PFSK-1 (cell line): ENCODE data around the gene SETD2.

Source experiments
- POLR2AphosphoS5 ChIP-seq: IDR thresholded peaks from 2 replicates; pipeline ENCODE4 v1.6.1; 2012; ENCODE audit warnings: low read depth, mild to moderate bottlenecking, control low read depth, low read length, moderate library complexity
- SIN3A ChIP-seq: IDR thresholded peaks from 2 replicates; pipeline ENCODE4 v1.6.1; 2012; ENCODE audit warnings: mild to moderate bottlenecking, low read length, moderate library complexity, borderline replicate concordance; ENCODE audit not compliant: insufficient read depth
- TAF1 ChIP-seq: IDR thresholded peaks from 2 replicates; pipeline ENCODE4 v1.6.1; 2012; ENCODE audit warnings: low read length, control low read depth, borderline replicate concordance; ENCODE audit not compliant: insufficient read depth
- TF ChIP-seq, protein P1 (sequence below), 2 experiments: IDR thresholded peaks; 2 replicates each; pipeline versions ENCODE4 v1.6.1 to v1.8.0; 2011 to 2012; ENCODE audit warnings: low read depth in 2 of 2, low read length in 2 of 2, control low read depth in 1 of 2, inconsistent platforms in 1 of 2, mild to moderate bottlenecking in 1 of 2, moderate library complexity in 1 of 2; ENCODE audit not compliant: insufficient read depth in 1 of 2

DNA sequence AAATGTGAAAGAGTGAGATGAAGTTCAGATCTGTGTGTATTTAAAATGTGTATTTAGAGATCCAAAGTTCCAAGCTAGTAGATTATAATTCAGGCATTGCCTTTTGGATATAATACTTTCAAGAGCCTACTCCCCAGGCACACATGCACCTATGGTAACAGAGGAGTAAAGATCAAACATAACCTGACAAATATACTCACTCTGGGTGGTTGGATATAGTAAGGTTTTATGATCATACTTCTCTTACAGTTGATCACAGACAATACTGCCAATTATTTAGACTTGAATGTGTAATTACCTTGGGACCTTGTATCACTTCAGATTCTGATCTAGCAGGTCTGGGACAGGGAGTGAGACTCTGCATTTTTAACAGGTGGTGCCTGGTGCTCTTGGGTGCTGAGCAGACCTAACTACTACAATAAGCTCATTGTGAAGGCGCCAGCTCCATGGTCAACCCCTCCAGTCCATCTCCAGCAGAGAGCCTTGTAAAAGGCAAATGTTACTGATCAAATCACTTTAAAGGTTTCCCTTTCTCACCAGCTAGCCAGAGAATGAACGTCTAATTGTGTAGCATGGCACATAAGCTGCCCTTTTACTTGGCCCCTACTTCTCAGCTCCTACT lies 128.9 kb downstream of the SETD2 start:
- TF ChIP-seq POLR2AphosphoS5: no peak
- TF ChIP-seq, protein P1, sequence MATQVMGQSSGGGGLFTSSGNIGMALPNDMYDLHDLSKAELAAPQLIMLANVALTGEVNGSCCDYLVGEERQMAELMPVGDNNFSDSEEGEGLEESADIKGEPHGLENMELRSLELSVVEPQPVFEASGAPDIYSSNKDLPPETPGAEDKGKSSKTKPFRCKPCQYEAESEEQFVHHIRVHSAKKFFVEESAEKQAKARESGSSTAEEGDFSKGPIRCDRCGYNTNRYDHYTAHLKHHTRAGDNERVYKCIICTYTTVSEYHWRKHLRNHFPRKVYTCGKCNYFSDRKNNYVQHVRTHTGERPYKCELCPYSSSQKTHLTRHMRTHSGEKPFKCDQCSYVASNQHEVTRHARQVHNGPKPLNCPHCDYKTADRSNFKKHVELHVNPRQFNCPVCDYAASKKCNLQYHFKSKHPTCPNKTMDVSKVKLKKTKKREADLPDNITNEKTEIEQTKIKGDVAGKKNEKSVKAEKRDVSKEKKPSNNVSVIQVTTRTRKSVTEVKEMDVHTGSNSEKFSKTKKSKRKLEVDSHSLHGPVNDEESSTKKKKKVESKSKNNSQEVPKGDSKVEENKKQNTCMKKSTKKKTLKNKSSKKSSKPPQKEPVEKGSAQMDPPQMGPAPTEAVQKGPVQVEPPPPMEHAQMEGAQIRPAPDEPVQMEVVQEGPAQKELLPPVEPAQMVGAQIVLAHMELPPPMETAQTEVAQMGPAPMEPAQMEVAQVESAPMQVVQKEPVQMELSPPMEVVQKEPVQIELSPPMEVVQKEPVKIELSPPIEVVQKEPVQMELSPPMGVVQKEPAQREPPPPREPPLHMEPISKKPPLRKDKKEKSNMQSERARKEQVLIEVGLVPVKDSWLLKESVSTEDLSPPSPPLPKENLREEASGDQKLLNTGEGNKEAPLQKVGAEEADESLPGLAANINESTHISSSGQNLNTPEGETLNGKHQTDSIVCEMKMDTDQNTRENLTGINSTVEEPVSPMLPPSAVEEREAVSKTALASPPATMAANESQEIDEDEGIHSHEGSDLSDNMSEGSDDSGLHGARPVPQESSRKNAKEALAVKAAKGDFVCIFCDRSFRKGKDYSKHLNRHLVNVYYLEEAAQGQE (IDR thresholded peaks at IDR 0.05; ENCODE audit: insufficient read depth in 1 of 2, low read depth in 2 of 2, low read length in 2 of 2): no peak
- no peak for TF ChIP-seq SIN3A
- TF ChIP-seq TAF1: no peak
